ENCODE results near the gene RNF181. TPM values are rescaled to one million over a fixed set of nuclear protein-coding genes. Genes with fewer than 3 reads are reported as not detected.
"Not testable (repeated sequence)": the region's sequence is repeated elsewhere in the genome, so short reads cannot be mapped to it uniquely, and the experiment has no call there.

The RNF181 gene, protein sequence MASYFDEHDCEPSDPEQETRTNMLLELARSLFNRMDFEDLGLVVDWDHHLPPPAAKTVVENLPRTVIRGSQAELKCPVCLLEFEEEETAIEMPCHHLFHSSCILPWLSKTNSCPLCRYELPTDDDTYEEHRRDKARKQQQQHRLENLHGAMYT
- 262 and 285 TPM in 2 replicates for total RNA-seq (2014; rRNA removed; shearing (Covaris generic))

DNA sequence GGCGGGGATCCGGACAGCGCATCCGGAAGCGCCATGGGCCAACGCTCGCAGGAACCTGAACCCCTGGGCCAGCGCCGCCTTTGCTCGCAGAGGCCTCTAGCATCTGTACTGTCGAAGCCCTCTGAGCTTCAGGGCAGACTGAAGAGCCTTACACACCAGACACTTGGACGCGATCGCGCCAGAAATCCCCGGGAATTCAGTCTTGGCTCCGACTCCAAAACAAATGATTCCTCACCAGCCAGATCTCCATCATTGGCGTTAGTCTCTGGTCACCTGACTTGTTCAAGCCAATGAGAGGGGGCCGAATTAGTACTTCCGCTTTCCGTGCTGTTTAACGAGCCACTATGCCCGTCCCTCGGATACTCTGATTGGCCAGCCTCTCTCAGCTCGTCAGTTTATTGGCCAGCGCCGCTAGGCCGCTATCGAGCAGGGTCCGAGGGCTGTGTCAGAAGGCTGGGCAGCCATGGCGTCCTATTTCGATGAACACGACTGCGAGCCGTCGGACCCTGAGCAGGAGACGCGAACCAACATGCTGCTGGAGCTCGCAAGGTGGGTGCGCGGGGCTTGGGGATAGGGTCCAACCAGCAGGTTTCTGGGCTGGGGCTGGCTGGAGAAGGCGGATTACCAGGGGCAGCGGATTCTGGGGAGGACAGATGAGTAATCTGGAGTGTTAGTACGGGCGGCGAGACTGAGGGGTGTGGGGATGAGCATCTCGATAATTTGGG, at the start of gene RNF181:
Gene RNF181 (plus strand): TSS at position 445 of the 725 bp plus-strand sequence. CDS start 19 bp downstream, at position 464.
- peak; percentile 99 for DNase-seq (ENCODE audit: low spot score)

- DNase-seq (ENCODE audit: low spot score) = no peak
Observed at GRCh38 chr2:85545780-85546240, 49.7 kb upstream of the RNF181 start.

- no peak for DNase-seq (ENCODE audit: low spot score)
Observed at GRCh38 chr2:85547089-85547858, 48.3 kb upstream of the RNF181 start.

GRCh38 chr2:85547859-85548607, 47.5 kb upstream of the RNF181 start:
- no peak for DNase-seq (ENCODE audit: low spot score)

DNA sequence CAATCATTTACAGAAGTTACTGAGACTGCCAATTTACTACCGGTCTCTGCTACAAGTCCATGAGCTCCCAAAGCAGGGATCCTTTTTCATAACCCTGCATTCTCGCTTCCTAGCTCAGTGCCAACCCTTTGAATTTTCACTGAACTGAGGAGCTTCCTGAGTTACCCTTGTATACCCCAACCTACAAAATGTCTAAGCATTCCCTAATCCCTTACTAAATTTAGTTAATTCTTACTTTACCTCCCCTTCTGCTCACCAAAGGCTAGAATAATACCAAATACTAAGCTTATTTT, 47.0 kb upstream of the RNF181 start:
- no peak for DNase-seq (ENCODE audit: low spot score)

GRCh38 chr2:85549095-85549494, 46.5 kb upstream of the RNF181 start:
- no peak for DNase-seq (ENCODE audit: low spot score)

GRCh38 chr2:85549826-85550225, 45.7 kb upstream of the RNF181 start:
- peak; percentile 72 for DNase-seq (ENCODE audit: low spot score)

DNA sequence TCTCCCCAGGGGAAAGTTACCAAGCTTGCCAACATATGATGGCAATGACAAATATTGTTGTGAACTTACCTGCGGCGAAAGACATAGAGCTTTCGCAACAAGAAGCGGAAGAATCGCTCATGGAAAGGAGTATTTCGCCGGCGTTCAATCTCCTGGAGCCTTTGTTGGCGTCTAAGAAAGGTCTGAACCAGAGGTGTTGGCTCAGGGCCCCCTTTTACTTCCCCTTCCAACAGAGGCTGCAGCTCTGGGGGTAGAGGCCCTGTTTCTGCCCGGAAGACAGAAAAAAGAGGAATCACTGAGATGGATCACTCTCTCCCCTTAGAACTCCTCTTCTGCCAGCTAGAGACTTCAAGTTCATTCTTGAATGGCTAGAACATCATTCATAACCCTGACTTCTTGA, 45.1 kb upstream of the RNF181 start:
- no peak for DNase-seq (ENCODE audit: low spot score)

- DNase-seq (ENCODE audit: low spot score) = peak; percentile 83
Observed at GRCh38 chr2:85551698-85552678, 43.6 kb upstream of the RNF181 start.

GRCh38 chr2:85553184-85553583, 42.4 kb upstream of the RNF181 start:
- DNase-seq (ENCODE audit: low spot score) = no peak

GRCh38 chr2:85554980-85555612, 40.4 kb upstream of the RNF181 start:
- DNase-seq (ENCODE audit: low spot score) = no peak

GRCh38 chr2:85557130-85557529, 38.4 kb upstream of the RNF181 start:
- no peak for DNase-seq (ENCODE audit: low spot score)

DNA sequence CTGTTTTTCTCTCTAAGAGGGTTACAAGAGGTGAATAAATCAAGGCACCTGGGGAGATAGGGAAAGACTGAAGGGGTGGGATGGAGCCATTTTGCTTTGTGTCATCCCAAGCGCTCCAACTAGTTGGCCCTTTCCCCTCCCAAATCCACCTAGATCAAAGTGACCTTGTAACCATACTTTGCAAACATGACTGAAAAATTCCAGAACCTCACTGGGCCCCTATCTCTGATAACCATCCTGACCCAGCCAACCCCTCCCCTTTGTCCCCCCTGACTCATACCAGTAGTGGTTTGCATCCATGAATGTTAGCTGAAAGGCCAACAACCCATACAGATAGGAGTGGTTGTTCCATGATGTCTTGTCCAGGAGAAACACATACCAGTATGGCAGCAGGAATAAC, 37.4 kb upstream of the RNF181 start:
- no peak for DNase-seq (ENCODE audit: low spot score)

DNA sequence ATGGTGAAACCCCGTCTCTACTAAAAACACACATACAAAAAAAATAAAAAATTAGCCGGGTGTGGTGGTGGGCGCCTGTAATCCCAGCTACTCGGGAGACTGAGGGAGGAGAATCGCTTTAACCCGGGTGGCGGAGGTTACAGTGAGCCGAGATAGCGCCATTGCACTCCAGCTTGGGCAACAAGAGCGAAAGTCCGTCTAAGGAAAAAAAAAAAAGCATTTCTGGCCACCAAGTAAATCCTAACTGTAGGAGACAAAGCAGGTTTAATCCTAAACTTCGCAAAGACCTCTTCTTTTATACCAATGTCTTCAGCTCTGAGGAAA, 35.2 kb upstream of the RNF181 start:
- DNase-seq (ENCODE audit: low spot score) = not testable (repeated sequence)

DNA sequence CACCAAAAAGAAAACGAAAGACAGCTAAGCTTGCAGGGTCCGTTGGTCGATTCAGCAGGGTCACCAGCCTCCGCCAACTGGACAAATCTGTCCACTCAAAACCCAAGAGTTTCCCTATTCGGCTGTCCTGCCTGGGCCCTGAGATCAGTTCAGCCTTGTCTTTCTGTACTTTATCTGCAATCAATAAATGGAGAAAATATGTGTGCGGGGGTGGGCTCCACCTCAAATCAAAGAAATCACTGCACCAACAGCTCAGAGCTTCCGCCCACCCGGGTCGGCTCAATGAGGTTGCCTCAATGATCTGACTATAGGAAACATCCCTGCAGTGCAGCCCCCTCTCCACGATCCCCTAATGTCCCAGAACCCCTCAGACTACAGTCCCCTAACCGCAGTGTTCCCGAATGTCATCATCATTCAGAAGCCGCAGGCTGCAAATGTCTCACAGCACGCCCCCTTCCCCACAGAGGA, 34.7 kb upstream of the RNF181 start:
- DNase-seq (ENCODE audit: low spot score) = no peak

GRCh38 chr2:85561280-85562212, 34.0 kb upstream of the RNF181 start, which contains the start of gene GGCX:
GGCX (minus strand) TSS chr2:85561493; CDS start chr2:85561428, 65 bp downstream.
- peak; percentile 88 for DNase-seq (ENCODE audit: low spot score)

DNA sequence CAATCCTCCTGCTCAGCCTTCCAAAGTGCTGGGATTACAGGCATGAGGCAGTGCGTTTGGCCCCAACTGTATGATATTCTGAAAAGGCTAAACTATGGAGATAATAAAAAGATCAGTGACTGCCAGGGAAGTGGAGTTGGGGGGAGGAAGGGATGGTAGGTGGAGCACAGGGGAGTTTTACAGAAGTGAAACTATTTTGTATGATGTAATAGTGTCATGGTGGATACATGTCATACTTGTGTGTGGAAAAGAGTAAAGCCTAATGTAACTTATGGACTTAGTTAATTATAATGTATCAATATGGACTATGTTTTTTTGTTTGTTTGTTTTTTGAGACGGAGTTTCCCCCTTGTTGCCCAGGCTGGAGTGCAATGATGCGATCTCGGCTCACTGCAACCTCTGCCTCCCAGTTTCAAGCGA, 31.4 kb upstream of the RNF181 start:
- DNase-seq (ENCODE audit: low spot score) = no peak

- no peak for DNase-seq (ENCODE audit: low spot score)
Observed at GRCh38 chr2:85566265-85566664, 29.3 kb upstream of the RNF181 start.

DNA sequence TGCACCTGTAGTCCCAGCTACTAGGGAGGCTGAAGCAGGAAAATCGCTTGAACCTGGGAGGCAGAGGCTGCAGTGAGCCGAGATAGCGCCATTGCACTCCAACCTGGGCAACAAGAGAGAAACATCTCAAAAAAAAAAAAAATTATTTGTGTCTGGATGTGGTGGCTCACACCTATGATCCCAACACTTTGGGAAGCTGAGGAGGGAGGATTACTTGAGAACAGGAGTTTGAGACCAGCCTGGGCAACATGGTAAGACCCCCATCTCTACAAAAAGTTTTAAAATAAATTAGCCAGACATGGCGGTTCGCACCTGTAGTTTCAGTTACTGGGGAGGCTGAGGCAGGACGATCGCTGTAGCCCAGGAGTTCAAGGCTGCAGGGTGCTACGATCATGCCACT, 19.8 kb upstream of the RNF181 start:
- no peak for DNase-seq (ENCODE audit: low spot score)
